Small intestine (tissue), 7 donors: ENCODE results near the gene ALOX5AP. TPM values are rescaled to one million over a fixed set of nuclear protein-coding genes. Genes with fewer than 3 reads are reported as not detected.
A peak's percentile ranks its signal among the peaks of the same experiment; 100 is the strongest.

ENCODE experiments used
- DNase-seq, 2 donors: peaks; one replicate each; pipeline versions ENCODE4 v3.0.0 to v3.0.0-alpha.2; 2013
- FAIRE-seq: peaks from 2 replicates; lab custom pipeline; 2012; peaks lifted over from hg19 to GRCh38; lab: Jason Lieb, UNC
- H3K27ac ChIP-seq, 3 donors: one replicate each; pipeline ENCODE4 v1.5.1; 2013; ENCODE audit warnings: low read length in 2 of 3, mild to moderate bottlenecking in 2 of 3, control low read depth in 1 of 3, inconsistent platforms in 1 of 3, low read depth in 1 of 3, moderate library complexity in 1 of 3
- H3K27me3 ChIP-seq, 3 donors: one replicate each; pipeline ENCODE4 v1.6.1; 2013; ENCODE audit warnings: low read length in 3 of 3, inconsistent platforms in 1 of 3; ENCODE audit not compliant: control insufficient read depth in 3 of 3, insufficient read depth in 3 of 3
- H3K36me3 ChIP-seq, 3 donors: one replicate each; pipeline ENCODE4 v1.6.1; 2013; ENCODE audit warnings: low read length in 3 of 3, inconsistent platforms in 1 of 3, low read depth in 1 of 3, mild to moderate bottlenecking in 1 of 3, moderate library complexity in 1 of 3; ENCODE audit not compliant: control insufficient read depth in 3 of 3, insufficient read depth in 2 of 3
- H3K4me1 ChIP-seq, 3 donors: one replicate each; pipeline ENCODE4 v1.6.1; 2013; ENCODE audit warnings: low read length in 2 of 3, inconsistent platforms in 1 of 3, low read depth in 1 of 3, mild to moderate bottlenecking in 1 of 3, moderate library complexity in 1 of 3; ENCODE audit not compliant: control insufficient read depth in 3 of 3, insufficient read depth in 2 of 3
- H3K4me3 ChIP-seq, 3 donors: one replicate each; pipeline ENCODE4 v1.5.1; 2013; ENCODE audit warnings: low read length in 3 of 3, control low read depth in 1 of 3, inconsistent platforms in 1 of 3, low read depth in 1 of 3, mild to moderate bottlenecking in 1 of 3, moderate library complexity in 1 of 3
- H3K9me3 ChIP-seq, 2 donors: one replicate each; pipeline ENCODE4 v1.6.1; 2013; ENCODE audit warnings: low read depth in 1 of 2, low read length in 1 of 2; ENCODE audit not compliant: control insufficient read depth in 2 of 2, insufficient read depth in 1 of 2
- WGBS, 3 donors: extraction: QIAGEN DNeasy Blood & Tissue Kit; methylation state at CpG; one replicate each; pipeline ENCODE4 v1.1.7; 2013; 5-methylcytosine and 5-hydroxymethylcytosine counted together
- polyA plus RNA-seq, 4 donors: library from polyadenylated mRNA; stranded (reverse) in 3 of 4; unstranded in 1 of 4; fragments of 200-250 nt in 3 of 4; fragments of 120-200 nt in 1 of 4; gene quantifications; one replicate each; pipeline versions ENCODE4 v1.2.1 to v1.2.3, GENCODE V29; 2013
- donor health status: healthy with polysubstance abuse.
- donor health status: control.
- donor health status: control.
- donor health status: Bipolar disorder and iron deficiency.
- donor health status: healthy.

Gene ALOX5AP
- polyA plus RNA-seq, 4 donors, result 5.5 to 36.1 (median 16.5) TPM

GRCh38 chr13:30755678-30756077 lies 20.3 kb downstream of the ALOX5AP start:
- Histone ChIP-seq H3K4me3 (no peak overlapping the region), H3K27me3 (peaks cover 0 to 5% (median 0%) of the 10 kb centered on the region in 3 donors), H3K27ac (no peak overlapping the region), H3K9me3 (no peaks in the 10 kb centered on the region), H3K36me3 (no peaks in the 10 kb centered on the region), H3K4me1 (peaks cover 2 to 6% (median 4%) of the 10 kb centered on the region in 3 donors)
- 89 to 91% (median 89%) methylated on average over 12 of the region's 12 CpGs for WGBS, 3 donors
- DNase-seq (no peak), FAIRE-seq (no peak)

GRCh38 chr13:30757026-30757742 lies 21.8 kb downstream of the ALOX5AP start:
- WGBS, 3 donors, result 26 to 56% (median 55%) methylated on average over 9 of the region's 9 CpGs
- no peak for DNase-seq
- no peak overlapping the region for H3K27ac ChIP-seq
- H3K4me3 ChIP-seq, result no peak overlapping the region
- peaks cover 0 to 5% (median 0%) of the 10 kb centered on the region in 3 donors for H3K27me3 ChIP-seq
- peaks cover 2 to 5% (median 4%) of the 10 kb centered on the region in 3 donors for H3K4me1 ChIP-seq
- H3K9me3 ChIP-seq, result no peaks in the 10 kb centered on the region
- no peaks in the 10 kb centered on the region for H3K36me3 ChIP-seq
- FAIRE-seq, result no peak

DNA sequence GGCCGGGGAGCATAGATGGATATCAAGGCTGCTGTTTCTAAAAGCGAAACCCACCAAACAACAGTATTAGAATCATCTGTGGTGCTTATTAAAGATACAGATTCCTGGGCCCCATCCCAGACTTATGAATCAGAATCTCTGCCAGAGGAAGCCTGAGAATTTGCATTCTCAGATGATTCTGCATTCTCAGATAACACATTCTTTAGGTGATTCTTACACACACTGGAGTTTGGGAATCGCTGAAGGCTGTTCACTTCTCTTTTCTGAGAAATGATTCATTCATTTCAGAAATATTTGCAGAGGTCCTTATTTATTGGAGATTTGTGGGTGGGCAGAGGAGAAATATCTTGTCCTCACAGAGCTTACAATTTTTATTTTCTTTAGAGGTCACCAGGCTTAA lies 24.4 kb downstream of the ALOX5AP start:
- FAIRE-seq, result no peak
- Histone ChIP-seq H3K4me1 (peaks cover 0 to 2% (median 0%) of the 10 kb centered on the region in 3 donors), H3K36me3 (no peaks in the 10 kb centered on the region), H3K9me3 (no peaks in the 10 kb centered on the region), H3K4me3 (no peak overlapping the region), H3K27ac (no peak overlapping the region), H3K27me3 (peaks cover 0 to 5% (median 0%) of the 10 kb centered on the region in 3 donors)
- no peak for DNase-seq
- WGBS, 3 donors, result 90 to 94% (median 93%) methylated on average over 3 of the region's 3 CpGs

DNA sequence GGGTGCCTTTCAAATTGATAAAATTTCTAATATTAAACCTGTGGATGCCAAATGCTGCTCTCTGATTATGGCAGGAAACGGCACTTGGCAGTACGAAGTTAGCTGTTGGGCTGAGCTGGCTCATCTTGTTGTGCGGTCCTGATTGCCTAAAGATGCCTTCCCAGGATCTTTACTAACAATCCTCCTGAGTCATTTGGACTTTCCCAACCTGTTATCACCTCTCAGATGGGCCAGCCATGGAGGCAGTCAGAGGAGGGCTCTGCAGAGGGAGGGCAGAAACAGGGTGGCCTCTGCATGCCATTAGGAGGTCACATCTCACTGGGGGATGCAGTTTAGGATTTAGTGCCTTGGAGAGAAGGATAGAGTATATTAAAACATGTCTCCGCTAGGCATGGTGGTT lies 27.3 kb downstream of the ALOX5AP start:
- DNase-seq, result no peak
- no peak overlapping the region for H3K27ac ChIP-seq
- no peaks in the 10 kb centered on the region for H3K36me3 ChIP-seq
- H3K4me3 ChIP-seq, result no peak overlapping the region
- peaks cover 0 to 5% (median 5%) of the 10 kb centered on the region in 3 donors for H3K4me1 ChIP-seq
- no peaks in the 10 kb centered on the region for H3K27me3 ChIP-seq
- WGBS, 3 donors, result 90 to 92% (median 91%) methylated on average over 4 of the region's 4 CpGs
- no peak for FAIRE-seq
- H3K9me3 ChIP-seq, result peaks cover 0 to 4% of the 10 kb centered on the region in 2 donors

DNA sequence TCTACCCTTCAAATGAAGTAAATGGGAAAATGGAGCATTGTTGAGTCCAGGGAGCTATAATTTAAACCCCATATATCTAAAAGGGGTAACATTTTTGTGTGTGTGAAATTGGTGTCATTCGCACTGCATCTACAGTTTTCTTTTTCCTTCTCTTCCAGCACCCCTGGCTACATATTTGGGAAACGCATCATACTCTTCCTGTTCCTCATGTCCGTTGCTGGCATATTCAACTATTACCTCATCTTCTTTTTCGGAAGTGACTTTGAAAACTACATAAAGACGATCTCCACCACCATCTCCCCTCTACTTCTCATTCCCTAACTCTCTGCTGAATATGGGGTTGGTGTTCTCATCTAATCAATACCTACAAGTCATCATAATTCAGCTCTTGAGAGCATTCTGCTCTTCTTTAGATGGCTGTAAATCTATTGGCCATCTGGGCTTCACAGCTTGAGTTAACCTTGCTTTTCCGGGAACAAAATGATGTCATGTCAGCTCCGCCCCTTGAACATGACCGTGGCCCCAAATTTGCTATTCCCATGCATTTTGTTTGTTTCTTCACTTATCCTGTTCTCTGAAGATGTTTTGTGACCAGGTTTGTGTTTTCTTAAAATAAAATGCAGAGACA lies 28.6 kb downstream of the ALOX5AP start:
- no peak for FAIRE-seq
- Histone ChIP-seq H3K27me3 (no peaks in the 10 kb centered on the region), H3K9me3 (peaks cover 0 to 4% of the 10 kb centered on the region in 2 donors), H3K4me3 (no peak overlapping the region), H3K27ac (no peak overlapping the region), H3K36me3 (no peaks in the 10 kb centered on the region), H3K4me1 (peaks cover 0 to 5% (median 5%) of the 10 kb centered on the region in 3 donors)
- 81 to 93% (median 92%) methylated on average over 8 of the region's 8 CpGs for WGBS, 3 donors
- no peak for DNase-seq

DNA sequence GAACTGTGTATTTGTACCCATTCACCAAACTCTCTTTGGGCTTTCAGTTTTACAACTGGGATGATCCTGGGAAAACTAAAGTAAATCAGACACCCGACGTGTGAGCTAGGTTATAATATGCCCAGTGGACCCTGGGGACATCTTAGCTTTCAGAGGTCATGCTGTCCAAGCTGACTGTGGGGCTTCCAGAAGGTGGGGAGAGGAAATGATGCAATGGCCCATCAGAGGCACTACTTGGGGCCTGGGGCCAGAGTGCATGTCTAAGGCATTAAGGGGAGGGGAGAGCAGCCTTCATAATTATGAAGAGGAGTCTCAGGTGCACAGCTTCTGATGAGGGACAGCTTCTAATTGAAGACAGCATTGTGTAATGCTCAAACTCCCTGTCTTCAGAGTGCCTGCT lies 30.9 kb downstream of the ALOX5AP start:
- FAIRE-seq (no peak), DNase-seq (no peak)
- 82 to 96% (median 85%) methylated on average over 2 of the region's 2 CpGs for WGBS, 3 donors
- Histone ChIP-seq H3K36me3 (no peaks in the 10 kb centered on the region), H3K4me1 (peaks cover 0 to 5% (median 5%) of the 10 kb centered on the region in 3 donors), H3K27me3 (no peaks in the 10 kb centered on the region), H3K4me3 (no peak overlapping the region), H3K9me3 (peaks cover 0 to 4% of the 10 kb centered on the region in 2 donors), H3K27ac (no peak overlapping the region)

GRCh38 chr13:30770929-30771328 lies 35.6 kb downstream of the ALOX5AP start:
- Histone ChIP-seq H3K4me1 (peaks cover 0 to 11% (median 7%) of the 10 kb centered on the region in 3 donors), H3K36me3 (no peaks in the 10 kb centered on the region), H3K27ac (no peak overlapping the region), H3K4me3 (no peak overlapping the region), H3K27me3 (no peaks in the 10 kb centered on the region), H3K9me3 (peaks cover 0 to 8% of the 10 kb centered on the region in 2 donors)
- DNase-seq (no peak), FAIRE-seq (no peak)
- WGBS, 3 donors, result 82 to 93% (median 92%) methylated on average over 4 of the region's 4 CpGs

DNA sequence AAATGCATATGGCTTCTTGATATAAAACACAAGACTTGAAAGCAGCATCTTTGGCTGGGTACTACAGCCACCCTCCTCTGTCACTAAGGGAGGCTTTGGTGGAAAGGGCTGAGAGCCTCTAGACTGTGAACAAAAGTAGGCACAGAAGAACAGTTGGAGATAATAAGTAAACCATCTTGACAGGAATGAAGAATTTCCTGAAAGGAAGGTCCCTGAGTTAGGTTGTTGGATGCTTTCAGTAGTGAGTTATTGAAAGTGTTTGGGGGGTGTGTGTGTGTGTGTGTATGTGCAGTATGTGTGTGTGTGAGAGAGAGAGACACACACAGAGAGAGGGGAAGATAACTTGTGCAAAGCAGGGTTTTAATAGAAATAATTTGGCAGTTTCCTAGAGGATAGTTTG lies 38.2 kb downstream of the ALOX5AP start:
- no peaks in the 10 kb centered on the region for H3K36me3 ChIP-seq
- peaks cover 0 to 6% (median 2%) of the 10 kb centered on the region in 3 donors for H3K4me1 ChIP-seq
- H3K9me3 ChIP-seq, result peaks cover 0 to 3% of the 10 kb centered on the region in 2 donors
- H3K4me3 ChIP-seq, result no peak overlapping the region
- FAIRE-seq (no peak), DNase-seq (no peak)
- H3K27me3 ChIP-seq, result no peaks in the 10 kb centered on the region
- peak overlapping the region in 2 of 3 donors; percentile 6 to 28 for H3K27ac ChIP-seq
